Measurements from ENCODE around the gene ITSN2.
"Not testable (repeated sequence)": the region's sequence is repeated elsewhere in the genome, so short reads cannot be mapped to it uniquely, and the experiment has no call there.

The ITSN2 gene

GRCh38 chr2:24360050-24360962 is at the start of gene ITSN2:
TSS of gene ITSN2 (minus strand) at chr2:24360536. CDS start at chr2:24328082, 32,454 bp downstream.
- H3K27me3 ChIP-seq (ENCODE audit: insufficient read depth, low read length): no peaks in the 10 kb centered on the region
- H2AFZ ChIP-seq (ENCODE audit: low read depth, low read length): peak within 1 kb of the TSS; percentile 81
- H3K4me1 ChIP-seq (ENCODE audit: insufficient read depth, low read length): peaks cover 7% of the 10 kb centered on the region
- peaks cover 2% of the 10 kb centered on the region for H3K9me3 ChIP-seq (ENCODE audit: low read length)
- no peaks in the 10 kb centered on the region for H3K36me3 ChIP-seq (ENCODE audit: insufficient read depth, low read length)
- peak within 1 kb of the TSS; percentile 85 for H3K4me3 ChIP-seq (ENCODE audit: low read length)

- Histone ChIP-seq H3K4me1 (ENCODE audit: insufficient read depth, low read length) (peaks cover 34% of the 10 kb centered on the region), H3K36me3 (ENCODE audit: insufficient read depth, low read length) (no peaks in the 10 kb centered on the region), H3K4me3 (ENCODE audit: low read length) (no peak overlapping the region), H3K9me3 (ENCODE audit: low read length) (no peaks in the 10 kb centered on the region), H3K27me3 (ENCODE audit: insufficient read depth, low read length) (no peaks in the 10 kb centered on the region), H2AFZ (ENCODE audit: low read depth, low read length) (no peak overlapping the region)
Observed at GRCh38 chr2:24409171-24409570, 48.8 kb upstream of the ITSN2 start.

- H3K9me3 ChIP-seq (ENCODE audit: low read length); H3K27me3 ChIP-seq (ENCODE audit: insufficient read depth, low read length); H3K36me3 ChIP-seq (ENCODE audit: insufficient read depth, low read length); H2AFZ ChIP-seq (ENCODE audit: low read depth, low read length); H3K4me3 ChIP-seq (ENCODE audit: low read length): not testable (repeated sequence)
- H3K4me1 ChIP-seq (ENCODE audit: insufficient read depth, low read length): peaks cover 38% of the 10 kb centered on the region
Observed at GRCh38 chr2:24408704-24409103, 48.4 kb upstream of the ITSN2 start.

- no peaks in the 10 kb centered on the region for H3K27me3 ChIP-seq (ENCODE audit: insufficient read depth, low read length)
- H3K9me3 ChIP-seq (ENCODE audit: low read length): no peaks in the 10 kb centered on the region
- peaks cover 28% of the 10 kb centered on the region for H3K4me1 ChIP-seq (ENCODE audit: insufficient read depth, low read length)
- no peak overlapping the region for H3K4me3 ChIP-seq (ENCODE audit: low read length)
- H2AFZ ChIP-seq (ENCODE audit: low read depth, low read length): peak overlapping the region; percentile 7
- no peaks in the 10 kb centered on the region for H3K36me3 ChIP-seq (ENCODE audit: insufficient read depth, low read length)
Observed at GRCh38 chr2:24404491-24404921, 44.2 kb upstream of the ITSN2 start.

GRCh38 chr2:24403832-24404212 is 43.5 kb upstream of the ITSN2 start:
- H3K9me3 ChIP-seq (ENCODE audit: low read length): no peaks in the 10 kb centered on the region
- H3K4me3 ChIP-seq (ENCODE audit: low read length): no peak overlapping the region
- peaks cover 33% of the 10 kb centered on the region for H3K4me1 ChIP-seq (ENCODE audit: insufficient read depth, low read length)
- peak overlapping the region; percentile 7 for H2AFZ ChIP-seq (ENCODE audit: low read depth, low read length)
- no peaks in the 10 kb centered on the region for H3K36me3 ChIP-seq (ENCODE audit: insufficient read depth, low read length)
- no peaks in the 10 kb centered on the region for H3K27me3 ChIP-seq (ENCODE audit: insufficient read depth, low read length)

- H3K9me3 ChIP-seq (ENCODE audit: low read length): no peaks in the 10 kb centered on the region
- no peak overlapping the region for H2AFZ ChIP-seq (ENCODE audit: low read depth, low read length)
- H3K4me3 ChIP-seq (ENCODE audit: low read length): no peak overlapping the region
Observed at GRCh38 chr2:24403168-24403831, 43.0 kb upstream of the ITSN2 start.

GRCh38 chr2:24402242-24403097 is 42.1 kb upstream of the ITSN2 start:
- Histone ChIP-seq H3K36me3 (ENCODE audit: insufficient read depth, low read length) (no peaks in the 10 kb centered on the region), H3K4me3 (ENCODE audit: low read length) (no peak overlapping the region), H3K27me3 (ENCODE audit: insufficient read depth, low read length) (no peaks in the 10 kb centered on the region), H2AFZ (ENCODE audit: low read depth, low read length) (no peak overlapping the region), H3K4me1 (ENCODE audit: insufficient read depth, low read length) (peaks cover 33% of the 10 kb centered on the region), H3K9me3 (ENCODE audit: low read length) (no peaks in the 10 kb centered on the region)

More at GRCh38 chr2:24403168-24403831, 43.0 kb upstream of the ITSN2 start:
- Histone ChIP-seq H3K27me3 (ENCODE audit: insufficient read depth, low read length) (no peaks in the 10 kb centered on the region), H3K4me1 (ENCODE audit: insufficient read depth, low read length) (peaks cover 33% of the 10 kb centered on the region), H3K36me3 (ENCODE audit: insufficient read depth, low read length) (no peaks in the 10 kb centered on the region)

GRCh38 chr2:24400207-24400907 is 40.0 kb upstream of the ITSN2 start:
- Histone ChIP-seq H3K27me3 (ENCODE audit: insufficient read depth, low read length) (no peaks in the 10 kb centered on the region), H2AFZ (ENCODE audit: low read depth, low read length) (peak overlapping the region; percentile 64), H3K9me3 (ENCODE audit: low read length) (no peaks in the 10 kb centered on the region), H3K36me3 (ENCODE audit: insufficient read depth, low read length) (no peaks in the 10 kb centered on the region), H3K4me3 (ENCODE audit: low read length) (no peak overlapping the region), H3K4me1 (ENCODE audit: insufficient read depth, low read length) (peaks cover 33% of the 10 kb centered on the region)

GRCh38 chr2:24399434-24400206 is 39.3 kb upstream of the ITSN2 start:
- Histone ChIP-seq H2AFZ (ENCODE audit: low read depth, low read length) (peak overlapping the region; percentile 64), H3K27me3 (ENCODE audit: insufficient read depth, low read length) (no peaks in the 10 kb centered on the region), H3K36me3 (ENCODE audit: insufficient read depth, low read length) (no peaks in the 10 kb centered on the region), H3K4me3 (ENCODE audit: low read length) (no peak overlapping the region), H3K4me1 (ENCODE audit: insufficient read depth, low read length) (peaks cover 26% of the 10 kb centered on the region), H3K9me3 (ENCODE audit: low read length) (no peaks in the 10 kb centered on the region)

- H2AFZ ChIP-seq (ENCODE audit: low read depth, low read length): no peak overlapping the region
- no peaks in the 10 kb centered on the region for H3K27me3 ChIP-seq (ENCODE audit: insufficient read depth, low read length)
- H3K9me3 ChIP-seq (ENCODE audit: low read length): no peaks in the 10 kb centered on the region
- no peak overlapping the region for H3K4me3 ChIP-seq (ENCODE audit: low read length)
- H3K4me1 ChIP-seq (ENCODE audit: insufficient read depth, low read length): peaks cover 9% of the 10 kb centered on the region
- H3K36me3 ChIP-seq (ENCODE audit: insufficient read depth, low read length): no peaks in the 10 kb centered on the region
Observed at GRCh38 chr2:24394998-24395397, 34.7 kb upstream of the ITSN2 start.

GRCh38 chr2:24392542-24393059 is 32.3 kb upstream of the ITSN2 start:
- H3K4me1 ChIP-seq (ENCODE audit: insufficient read depth, low read length): no peaks in the 10 kb centered on the region
- no peak overlapping the region for H2AFZ ChIP-seq (ENCODE audit: low read depth, low read length)
- H3K36me3 ChIP-seq (ENCODE audit: insufficient read depth, low read length): no peaks in the 10 kb centered on the region
- H3K9me3 ChIP-seq (ENCODE audit: low read length): no peaks in the 10 kb centered on the region
- H3K27me3 ChIP-seq (ENCODE audit: insufficient read depth, low read length): no peaks in the 10 kb centered on the region
- no peak overlapping the region for H3K4me3 ChIP-seq (ENCODE audit: low read length)

- no peaks in the 10 kb centered on the region for H3K9me3 ChIP-seq (ENCODE audit: low read length)
- H2AFZ ChIP-seq (ENCODE audit: low read depth, low read length): no peak overlapping the region
- H3K4me1 ChIP-seq (ENCODE audit: insufficient read depth, low read length): no peaks in the 10 kb centered on the region
- H3K4me3 ChIP-seq (ENCODE audit: low read length): no peak overlapping the region
- H3K36me3 ChIP-seq (ENCODE audit: insufficient read depth, low read length): no peaks in the 10 kb centered on the region
- no peaks in the 10 kb centered on the region for H3K27me3 ChIP-seq (ENCODE audit: insufficient read depth, low read length)
Observed at GRCh38 chr2:24385366-24385765, 25.0 kb upstream of the ITSN2 start.

Measured in neuron (in vitro differentiated cells).